Neuronal stem cell (in vitro differentiated cells): ENCODE results near the gene EPB41L4A.

Experiments
- DNase-seq: peaks from one replicate; pipeline ENCODE4 v3.0.0-alpha.2; 2013; ENCODE audit warnings: low spot score
- H2AFZ ChIP-seq: one replicate; pipeline ENCODE4 v1.6.1; 2013; ENCODE audit warnings: mild to moderate bottlenecking, low read length, inconsistent platforms
- H2AK5ac ChIP-seq: 2 replicates; pipeline ENCODE4 v1.6.1; 2013; ENCODE audit warnings: low read depth, mild to moderate bottlenecking, inconsistent platforms, low read length, moderate library complexity, mixed read lengths
- H2BK120ac ChIP-seq: 2 replicates; pipeline ENCODE4 v1.6.1; 2013; ENCODE audit warnings: low read depth, mild to moderate bottlenecking, inconsistent platforms, low read length, moderate library complexity, mixed read lengths
- H2BK12ac ChIP-seq: one replicate; pipeline ENCODE4 v1.6.1; 2013; ENCODE audit warnings: low read length, inconsistent platforms
- H2BK15ac ChIP-seq: 2 replicates; pipeline ENCODE4 v1.6.1; 2013; ENCODE audit warnings: mild to moderate bottlenecking, low read length, inconsistent platforms, mixed read lengths
- H2BK5ac ChIP-seq: one replicate; pipeline ENCODE4 v1.6.1; 2013; ENCODE audit warnings: inconsistent platforms, mild to moderate bottlenecking, low read length, moderate library complexity
- H3K14ac ChIP-seq: one replicate; pipeline ENCODE4 v1.6.1; 2013; ENCODE audit warnings: low read length, inconsistent platforms
- H3K18ac ChIP-seq: 2 replicates; pipeline ENCODE4 v1.6.1; 2013; ENCODE audit warnings: low read length, inconsistent platforms
- H3K23ac ChIP-seq: 2 replicates; pipeline ENCODE4 v1.6.1; 2013; ENCODE audit warnings: low read depth, mild to moderate bottlenecking, mixed read lengths, low read length, inconsistent platforms; ENCODE audit not compliant: poor library complexity
- H3K27ac ChIP-seq: replicated peaks from 3 replicates; pipeline ENCODE4 v1.5.1; 2013; ENCODE audit warnings: low read length, inconsistent platforms
- H3K27me3 ChIP-seq, 3 experiments: 2 replicates each; pipeline ENCODE4 v1.6.1; 2013; ENCODE audit warnings: low read length in 3 of 3, mild to moderate bottlenecking in 2 of 3, inconsistent platforms in 1 of 3, low read depth in 1 of 3, mixed read lengths in 1 of 3, moderate library complexity in 1 of 3; ENCODE audit not compliant: control insufficient read depth in 3 of 3, insufficient read depth in 3 of 3
- H3K36me3 ChIP-seq, 2 donors: replicated peaks in 1 of 2; 2 replicates each; pipeline ENCODE4 v1.6.1; 2013; ENCODE audit warnings: low read length in 2 of 2; ENCODE audit not compliant: control insufficient read depth in 2 of 2, insufficient read depth in 2 of 2
- H3K4ac ChIP-seq: 2 replicates; pipeline ENCODE4 v1.6.1; 2013; ENCODE audit warnings: inconsistent platforms, mild to moderate bottlenecking, low read length, moderate library complexity
- H3K4me1 ChIP-seq, 2 donors: 1 replicate in 1 of 2; 2 replicates in 1 of 2; pipeline ENCODE4 v1.6.1; 2013; ENCODE audit warnings: low read length in 2 of 2, low read depth in 1 of 2; ENCODE audit not compliant: control insufficient read depth in 2 of 2, insufficient read depth in 1 of 2
- H3K4me2 ChIP-seq: one replicate; pipeline ENCODE4 v1.6.1; 2013; ENCODE audit warnings: mild to moderate bottlenecking, low read length, inconsistent platforms; ENCODE audit not compliant: insufficient read depth, poor library complexity, severe bottlenecking
- H3K4me3 ChIP-seq, 2 donors: 2 replicates each; pipeline ENCODE4 v1.5.1; 2013; ENCODE audit warnings: low read length in 2 of 2, mild to moderate bottlenecking in 2 of 2, inconsistent platforms in 1 of 2, moderate library complexity in 1 of 2
- H3K79me1 ChIP-seq: one replicate; pipeline ENCODE4 v1.6.1; 2013; ENCODE audit warnings: low read depth, mild to moderate bottlenecking, inconsistent platforms, low read length, moderate library complexity
- H3K9ac ChIP-seq: one replicate; pipeline ENCODE4 v1.6.1; 2013; ENCODE audit warnings: mild to moderate bottlenecking, low read depth, low read length, inconsistent platforms; ENCODE audit not compliant: poor library complexity
- H3K9me3 ChIP-seq, 2 donors: replicated peaks in 1 of 2; 2 replicates each; pipeline versions ENCODE3 to v1.6.1; 2013; ENCODE audit warnings: low read length in 2 of 2, mild to moderate bottlenecking in 2 of 2, inconsistent platforms in 1 of 2, low read depth in 1 of 2, mixed read lengths in 1 of 2, moderate library complexity in 1 of 2; ENCODE audit not compliant: control insufficient read depth in 2 of 2, insufficient read depth in 1 of 2
- H4K8ac ChIP-seq: one replicate; pipeline ENCODE4 v1.6.1; 2013; ENCODE audit warnings: low read depth, mild to moderate bottlenecking, inconsistent platforms, low read length, moderate library complexity
- H4K91ac ChIP-seq: one replicate; pipeline ENCODE4 v1.6.1; 2013; ENCODE audit warnings: low read length, low read depth, mild to moderate bottlenecking, inconsistent platforms; ENCODE audit not compliant: poor library complexity
- WGBS, 2 donors: extraction: QIAGEN DNeasy Blood & Tissue Kit; methylation state at CpG; one replicate each; pipeline ENCODE4 v1.1.7; 2013; ENCODE audit warnings: missing lambda C conversion rate in 2 of 2, mixed read lengths in 1 of 2; ENCODE audit not compliant: insufficient read length in 2 of 2, insufficient replicate concordance in 1 of 2; ENCODE audit errors: extremely low coverage in 2 of 2; 5-methylcytosine and 5-hydroxymethylcytosine counted together

EPB41L4A gene

GRCh38 chr5:112219000-112219399 is 200.1 kb downstream of the EPB41L4A start:
- H3K27ac ChIP-seq: no peak overlapping the region
- H3K27me3 ChIP-seq: no peaks in the 10 kb centered on the region
- no peak overlapping the region for H3K14ac ChIP-seq
- no peaks in the 10 kb centered on the region for H3K79me1 ChIP-seq
- no peak overlapping the region for H2BK15ac ChIP-seq
- no peaks in the 10 kb centered on the region for H3K36me3 ChIP-seq
- no peak overlapping the region for H2BK120ac ChIP-seq
- no peak for DNase-seq
- H3K4ac ChIP-seq: no peak overlapping the region
- H2BK5ac ChIP-seq: no peak overlapping the region
- H3K9me3 ChIP-seq: no peaks in the 10 kb centered on the region
- H2AK5ac ChIP-seq: no peak overlapping the region
- no peak overlapping the region for H3K4me2 ChIP-seq
- H4K91ac ChIP-seq: no peak overlapping the region
- no peak overlapping the region for H3K18ac ChIP-seq
- H3K4me1 ChIP-seq: no peaks in the 10 kb centered on the region
- no peak overlapping the region for H3K4me3 ChIP-seq
- no peak overlapping the region for H4K8ac ChIP-seq
- no peak overlapping the region for H2BK12ac ChIP-seq
- no peak overlapping the region for H3K9ac ChIP-seq
- H3K23ac ChIP-seq: no peak overlapping the region
- H2AFZ ChIP-seq: no peak overlapping the region
- no CpG with 5 or more reads among the region's 6 CpGs for WGBS, 2 donors

DNA sequence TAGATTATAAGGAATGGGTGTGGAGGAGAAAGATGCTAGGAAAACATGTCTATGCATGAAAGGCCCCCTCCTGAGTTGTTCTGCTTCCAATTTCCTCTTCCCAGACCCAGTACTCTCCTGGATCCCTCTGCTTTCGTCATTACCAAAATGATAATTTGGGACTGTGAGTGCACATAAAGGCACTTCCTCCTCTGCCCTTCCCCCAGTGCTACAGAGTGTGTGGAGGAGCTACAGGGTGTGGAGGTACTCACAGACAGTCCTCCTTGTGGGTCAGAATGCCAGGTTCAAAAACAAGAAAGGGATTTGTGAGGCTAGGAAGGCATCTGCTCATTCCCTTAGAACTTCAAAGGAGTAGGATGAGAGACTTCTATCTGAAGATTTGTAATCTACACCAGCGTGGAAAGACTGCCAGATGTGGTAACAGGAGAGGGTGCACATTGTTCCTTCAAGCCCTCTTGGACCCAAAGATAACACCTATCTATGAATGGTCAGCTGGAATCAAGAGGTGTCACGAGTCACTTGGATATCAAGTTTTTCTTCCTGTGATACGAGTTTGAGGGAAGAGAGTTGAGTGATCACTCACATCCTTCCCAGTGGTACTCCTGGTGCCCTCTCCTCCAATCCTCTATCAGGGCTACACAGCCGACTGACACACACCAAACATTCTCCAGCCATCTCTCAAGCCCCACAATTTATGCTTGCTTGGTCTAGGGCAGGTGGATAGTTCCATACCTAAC is 201.1 kb downstream of the EPB41L4A start:
- H3K18ac ChIP-seq: no peak overlapping the region
- no peak overlapping the region for H2BK15ac ChIP-seq

DNA sequence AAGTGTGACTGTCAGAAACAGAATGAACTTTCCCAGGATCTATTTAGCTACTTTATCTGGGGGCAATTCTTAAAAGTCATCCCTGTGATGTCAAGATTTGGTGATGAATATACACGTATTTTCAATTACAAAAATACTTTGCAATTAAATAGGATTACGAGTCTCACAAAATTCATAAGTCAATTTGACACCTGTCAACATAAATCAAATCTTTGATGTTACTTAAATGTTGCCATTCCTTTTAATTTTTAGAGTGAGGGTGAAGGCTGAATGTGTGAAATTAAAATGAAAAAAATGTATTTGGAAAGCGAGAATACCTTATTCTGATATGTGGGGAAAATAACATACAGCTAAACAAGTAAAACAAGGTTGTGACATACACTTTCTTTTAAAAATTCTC is 202.9 kb downstream of the EPB41L4A start:
- H3K36me3 ChIP-seq: no peaks in the 10 kb centered on the region
- H3K14ac ChIP-seq: no peak overlapping the region
- H3K9me3 ChIP-seq: no peaks in the 10 kb centered on the region
- H2AK5ac ChIP-seq: no peak overlapping the region
- no peak overlapping the region for H2BK15ac ChIP-seq
- no peak overlapping the region for H3K9ac ChIP-seq
- DNase-seq: no peak
- H3K4me1 ChIP-seq: no peaks in the 10 kb centered on the region
- WGBS, 2 donors: no CpG with 5 or more reads among the region's 3 CpGs
- H3K4ac ChIP-seq: no peak overlapping the region
- no peak overlapping the region for H2AFZ ChIP-seq
- no peak overlapping the region for H2BK120ac ChIP-seq
- no peak overlapping the region for H3K27ac ChIP-seq
- no peak overlapping the region for H3K4me3 ChIP-seq
- H2BK12ac ChIP-seq: no peak overlapping the region
- no peaks in the 10 kb centered on the region for H3K79me1 ChIP-seq
- no peak overlapping the region for H2BK5ac ChIP-seq
- H4K91ac ChIP-seq: no peak overlapping the region
- no peak overlapping the region for H3K4me2 ChIP-seq
- H3K18ac ChIP-seq: no peak overlapping the region
- no peaks in the 10 kb centered on the region for H3K27me3 ChIP-seq
- H4K8ac ChIP-seq: no peak overlapping the region
- H3K23ac ChIP-seq: no peak overlapping the region

More for the DNA sequence above, 201.1 kb downstream of the EPB41L4A start:
- no peak overlapping the region for H3K27ac ChIP-seq
- H3K27me3 ChIP-seq: no peaks in the 10 kb centered on the region
- H3K9me3 ChIP-seq: no peaks in the 10 kb centered on the region
- H4K91ac ChIP-seq: no peak overlapping the region
- no peak overlapping the region for H2BK12ac ChIP-seq
- no peak overlapping the region for H2BK120ac ChIP-seq
- WGBS, 2 donors: no CpG with 5 or more reads among the region's 5 CpGs
- no peak overlapping the region for H3K4ac ChIP-seq
- no peak overlapping the region for H2AK5ac ChIP-seq
- H3K79me1 ChIP-seq: no peaks in the 10 kb centered on the region
- H3K4me1 ChIP-seq: no peaks in the 10 kb centered on the region
- no peak overlapping the region for H3K4me2 ChIP-seq
- H2AFZ ChIP-seq: no peak overlapping the region
- no peak overlapping the region for H3K14ac ChIP-seq
- H3K36me3 ChIP-seq: no peaks in the 10 kb centered on the region
- H2BK5ac ChIP-seq: no peak overlapping the region
- H3K23ac ChIP-seq: no peak overlapping the region
- H4K8ac ChIP-seq: no peak overlapping the region
- no peak for DNase-seq
- no peak overlapping the region for H3K9ac ChIP-seq
- no peak overlapping the region for H3K4me3 ChIP-seq

DNA sequence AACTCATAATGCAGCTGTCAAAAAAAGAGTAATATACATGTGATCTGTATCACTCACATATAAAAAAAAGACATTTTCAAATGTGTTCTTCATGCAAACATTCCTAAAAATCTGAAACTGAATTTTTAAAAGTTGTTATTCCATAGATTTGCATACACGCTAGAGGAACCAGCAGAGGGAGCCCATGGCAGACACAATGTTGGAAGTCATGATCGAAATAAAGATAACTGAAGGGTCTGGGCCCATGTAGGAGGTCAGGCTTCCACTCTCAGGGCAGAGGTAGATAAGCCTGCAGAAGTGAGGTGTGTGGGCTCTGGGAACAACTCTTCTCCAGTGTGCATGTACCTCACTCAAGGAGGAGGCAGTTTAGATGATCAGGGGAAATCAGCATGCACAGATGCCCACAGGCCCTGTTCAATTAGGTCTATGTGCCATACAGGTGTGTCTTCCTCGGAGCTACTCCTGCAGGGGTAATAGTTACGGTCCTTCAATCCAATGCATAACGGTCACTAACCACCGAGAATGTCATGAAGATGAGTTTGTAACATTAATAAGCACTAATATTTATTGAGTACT is 208.6 kb downstream of the EPB41L4A start:
- Histone ChIP-seq H4K91ac (no peak overlapping the region), H3K4me2 (no peak overlapping the region), H3K18ac (no peak overlapping the region), H3K27ac (no peak overlapping the region), H3K4me1 (peaks cover 2 to 12% of the 10 kb centered on the region in 2 donors), H3K4ac (no peak overlapping the region), H2AFZ (no peak overlapping the region), H3K23ac (no peak overlapping the region), H2AK5ac (no peak overlapping the region), H4K8ac (no peak overlapping the region), H2BK5ac (no peak overlapping the region), H3K4me3 (no peak overlapping the region), H3K9me3 (peaks cover 0 to 2% of the 10 kb centered on the region in 2 donors), H3K79me1 (no peaks in the 10 kb centered on the region), H3K27me3 (no peaks in the 10 kb centered on the region), H3K14ac (no peak overlapping the region), H3K9ac (no peak overlapping the region), H2BK120ac (no peak overlapping the region), H2BK12ac (no peak overlapping the region), H2BK15ac (no peak overlapping the region), H3K36me3 (no peaks in the 10 kb centered on the region)
- DNase-seq: peak; percentile 21
- WGBS, 2 donors: no CpG with 5 or more reads among the region's 6 CpGs
